Progenitor cell of endocrine pancreas (in vitro differentiated cells): Measurements from ENCODE around the gene RUNX1. TPM values are rescaled to one million over a fixed set of nuclear protein-coding genes. Genes with fewer than 3 reads are reported as not detected.

Experiments
- DNase-seq: peaks from one replicate; pipeline ENCODE4 v3.0.0; 2021; ENCODE audit warnings: low spot score; ENCODE audit not compliant: unreplicated experiment
- H3K27ac Mint-ChIP-seq: 2 replicates; pipeline ENCODE4 v1.8.0; 2021; ENCODE audit warnings: mild to moderate bottlenecking, moderate library complexity, mixed read lengths
- H3K27me3 Mint-ChIP-seq: 2 replicates; pipeline ENCODE4 v1.8.0; 2021; ENCODE audit warnings: mixed read lengths
- H3K36me3 Mint-ChIP-seq: 2 replicates; pipeline ENCODE4 v1.8.0; 2022; ENCODE audit warnings: mixed read lengths; ENCODE audit not compliant: insufficient read depth
- H3K4me1 Mint-ChIP-seq: 2 replicates; pipeline ENCODE4 v1.8.0; 2021; ENCODE audit warnings: low read depth, mixed read lengths
- H3K4me3 Mint-ChIP-seq: 2 replicates; pipeline ENCODE4 v1.8.0; 2021; ENCODE audit warnings: low read depth, mild to moderate bottlenecking, moderate library complexity, mixed read lengths
- H3K9me3 Mint-ChIP-seq: 2 replicates; pipeline ENCODE4 v1.8.0; 2021; ENCODE audit warnings: low read depth, mixed read lengths
- CTCF ChIP-seq: fragments of 200-600 bp; sonication (generic); IDR thresholded peaks from one replicate; pipeline ENCODE4 v1.5.0; 2021; ENCODE audit warnings: antibody characterized with exemption, mild to moderate bottlenecking; ENCODE audit not compliant: unreplicated experiment
- total RNA-seq: library from RNA; stranded (reverse); gene quantifications from 2 replicates; pipeline ENCODE4 v1.2.1, GENCODE V29; 2021

The RUNX1 gene
- total RNA-seq, 1 donor from 2014 or later = 7.1 TPM

GRCh38 chr21:34774750-34775149 lies 274.4 kb downstream of the RUNX1 start:
- H3K36me3 Mint-ChIP-seq = no peaks in the 10 kb centered on the region
- DNase-seq = no peak
- no peak for TF ChIP-seq CTCF
- H3K4me3 Mint-ChIP-seq = no peak overlapping the region
- no peaks in the 10 kb centered on the region for H3K4me1 Mint-ChIP-seq
- peaks cover 3% of the 10 kb centered on the region for H3K9me3 Mint-ChIP-seq
- H3K27me3 Mint-ChIP-seq = peaks cover 2% of the 10 kb centered on the region
- no peak overlapping the region for H3K27ac Mint-ChIP-seq

GRCh38 chr21:34771512-34772028 lies 277.5 kb downstream of the RUNX1 start:
- no peak overlapping the region for H3K27ac Mint-ChIP-seq
- no peak for DNase-seq
- no peaks in the 10 kb centered on the region for H3K36me3 Mint-ChIP-seq
- no peaks in the 10 kb centered on the region for H3K4me1 Mint-ChIP-seq
- peaks cover 2% of the 10 kb centered on the region for H3K27me3 Mint-ChIP-seq
- TF ChIP-seq CTCF = no peak
- H3K9me3 Mint-ChIP-seq = peaks cover 3% of the 10 kb centered on the region
- H3K4me3 Mint-ChIP-seq = no peak overlapping the region

GRCh38 chr21:34770576-34770975 lies 278.5 kb downstream of the RUNX1 start:
- H3K4me3 Mint-ChIP-seq = no peak overlapping the region
- no peak for TF ChIP-seq CTCF
- H3K36me3 Mint-ChIP-seq = no peaks in the 10 kb centered on the region
- no peak for DNase-seq
- no peak overlapping the region for H3K27ac Mint-ChIP-seq
- no peaks in the 10 kb centered on the region for H3K4me1 Mint-ChIP-seq
- H3K27me3 Mint-ChIP-seq = peaks cover 2% of the 10 kb centered on the region
- H3K9me3 Mint-ChIP-seq = peaks cover 3% of the 10 kb centered on the region

GRCh38 chr21:34768326-34768725 lies 280.8 kb downstream of the RUNX1 start:
- Mint-ChIP-seq H3K9me3 (peaks cover 5% of the 10 kb centered on the region), H3K27ac (no peak overlapping the region), H3K4me3 (no peak overlapping the region)

GRCh38 chr21:34766862-34767261 lies 282.2 kb downstream of the RUNX1 start:
- Mint-ChIP-seq H3K4me1 (no peaks in the 10 kb centered on the region), H3K36me3 (no peaks in the 10 kb centered on the region), H3K27ac (no peak overlapping the region), H3K9me3 (peaks cover 4% of the 10 kb centered on the region), H3K4me3 (no peak overlapping the region), H3K27me3 (no peaks in the 10 kb centered on the region)
- TF ChIP-seq CTCF = no peak
- no peak for DNase-seq

More at GRCh38 chr21:34768326-34768725, 280.8 kb downstream of the RUNX1 start:
- Mint-ChIP-seq H3K36me3 (no peaks in the 10 kb centered on the region), H3K27me3 (no peaks in the 10 kb centered on the region), H3K4me1 (no peaks in the 10 kb centered on the region)
- no peak for TF ChIP-seq CTCF
- no peak for DNase-seq
